Measurements from ENCODE around the gene AUTS2. TPM values are rescaled to one million over a fixed set of nuclear protein-coding genes. Genes with fewer than 3 reads are reported as not detected.

AUTS2 gene
- total RNA-seq, 1 experiment from 2014 or later = 0.11 TPM

GRCh38 chr7:70116244-70116643 lies 518.0 kb downstream of the AUTS2 start:
- no peak for DNase-seq (ENCODE audit: low read depth, low spot score)
- in situ Hi-C loops (cut with HindIII; ENCODE audit: low pct_unique_long_range_greater_than_20kb, low sequenced_read_pairs) = no loop called here

DNA sequence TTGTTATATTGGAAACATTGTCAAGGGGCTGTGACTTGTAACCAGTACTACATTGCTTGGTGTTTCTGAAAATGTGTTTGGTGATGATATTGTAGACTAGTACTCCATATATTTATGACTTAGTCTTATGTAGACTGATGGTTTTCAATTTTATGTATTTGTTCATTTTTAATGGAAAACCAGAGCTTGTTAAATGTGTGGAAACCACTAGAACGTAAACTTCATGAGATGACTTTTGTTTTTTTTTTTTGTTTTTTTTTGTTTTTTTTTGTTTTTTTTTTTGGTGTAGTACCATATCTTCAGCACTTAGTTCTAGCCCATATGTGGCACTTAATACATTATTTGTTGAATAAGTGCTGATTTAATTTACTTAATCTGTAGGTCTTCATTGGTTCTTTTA lies 518.6 kb downstream of the AUTS2 start:
- DNase-seq (ENCODE audit: low read depth, low spot score) = no peak
- in situ Hi-C loops (cut with HindIII; ENCODE audit: low pct_unique_long_range_greater_than_20kb, low sequenced_read_pairs) = no loop called here

- in situ Hi-C loops (cut with HindIII; ENCODE audit: low pct_unique_long_range_greater_than_20kb, low sequenced_read_pairs) = no loop called here
- DNase-seq (ENCODE audit: low read depth, low spot score) = no peak
Measured at GRCh38 chr7:70120851-70121250, 522.6 kb downstream of the AUTS2 start.

- DNase-seq (ENCODE audit: low read depth, low spot score) = no peak
- in situ Hi-C loops (cut with HindIII; ENCODE audit: low pct_unique_long_range_greater_than_20kb, low sequenced_read_pairs) = no loop called here
Measured at GRCh38 chr7:70131817-70132216, 533.5 kb downstream of the AUTS2 start.

DNA sequence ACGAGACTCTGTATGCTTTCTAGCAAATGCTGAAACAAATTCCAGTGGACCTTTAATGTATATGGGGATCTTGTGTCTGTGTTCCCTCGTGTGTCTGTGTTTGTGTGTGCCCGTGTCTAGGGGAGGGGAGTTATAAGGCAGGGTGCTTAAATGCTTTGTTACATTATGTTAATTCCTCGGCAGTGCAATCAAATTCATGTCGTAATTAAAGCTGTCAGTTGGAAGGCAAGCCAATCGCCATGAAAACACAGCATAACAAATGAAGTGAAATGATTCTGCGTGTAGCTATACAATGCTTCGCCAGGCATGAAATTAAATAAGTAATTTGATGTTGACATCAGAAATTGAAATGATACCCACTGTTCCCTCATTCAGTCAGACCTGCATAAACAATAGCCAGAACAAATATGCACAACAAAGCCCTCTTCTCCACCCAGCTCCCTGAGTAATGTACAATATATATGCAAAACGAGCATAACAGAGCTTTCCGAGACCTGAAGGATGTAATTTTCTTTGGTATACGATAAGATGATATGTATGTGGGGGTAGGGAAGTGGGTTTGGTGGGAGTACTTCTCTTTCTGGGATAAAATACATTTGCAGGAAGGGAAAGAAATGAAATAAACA lies 534.1 kb downstream of the AUTS2 start:
- in situ Hi-C loops (cut with HindIII; ENCODE audit: low pct_unique_long_range_greater_than_20kb, low sequenced_read_pairs) = no loop called here
- DNase-seq (ENCODE audit: low read depth, low spot score) = no peak

GRCh38 chr7:70132852-70133690 lies 534.8 kb downstream of the AUTS2 start:
- DNase-seq (ENCODE audit: low read depth, low spot score) = no peak
- in situ Hi-C loops (cut with HindIII; ENCODE audit: low pct_unique_long_range_greater_than_20kb, low sequenced_read_pairs) = no loop called here

DNA sequence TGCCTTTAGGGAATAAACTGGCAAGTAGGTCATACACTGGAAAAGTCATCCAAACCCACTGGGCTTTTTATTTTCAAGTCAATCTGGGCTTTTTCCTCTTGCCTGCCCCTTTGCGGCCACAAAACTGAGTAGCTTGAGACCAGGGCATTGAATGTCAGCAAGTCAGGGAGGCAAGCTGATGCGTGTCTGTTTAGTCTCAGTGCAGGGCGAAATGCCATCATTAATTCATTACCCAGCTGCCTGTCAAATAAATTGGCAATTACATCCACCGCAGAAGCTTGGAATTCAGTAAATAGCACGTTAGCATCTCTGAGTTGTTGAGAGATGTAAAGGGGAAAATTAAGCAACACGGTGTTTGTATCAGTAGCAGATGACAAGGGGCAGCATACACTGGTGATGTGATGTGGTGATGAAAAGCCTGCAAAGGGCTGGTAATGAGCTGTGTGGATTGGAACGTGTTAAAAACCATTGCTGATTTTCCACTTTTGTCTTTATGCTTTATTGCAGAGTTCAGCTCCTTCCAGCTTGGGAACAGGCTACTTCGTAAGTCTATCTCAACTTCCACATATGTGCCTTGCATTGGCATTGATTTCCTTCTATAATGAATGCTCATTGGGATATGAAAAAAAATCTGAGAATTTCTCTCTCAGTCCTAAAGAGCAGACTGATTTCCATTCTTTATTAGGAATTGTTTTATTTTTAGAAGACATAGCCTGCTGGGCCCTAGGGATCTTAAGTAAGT lies 535.9 kb downstream of the AUTS2 start:
- no peak for DNase-seq (ENCODE audit: low read depth, low spot score)
- in situ Hi-C loops (cut with HindIII; ENCODE audit: low pct_unique_long_range_greater_than_20kb, low sequenced_read_pairs) = no loop called here

DNA sequence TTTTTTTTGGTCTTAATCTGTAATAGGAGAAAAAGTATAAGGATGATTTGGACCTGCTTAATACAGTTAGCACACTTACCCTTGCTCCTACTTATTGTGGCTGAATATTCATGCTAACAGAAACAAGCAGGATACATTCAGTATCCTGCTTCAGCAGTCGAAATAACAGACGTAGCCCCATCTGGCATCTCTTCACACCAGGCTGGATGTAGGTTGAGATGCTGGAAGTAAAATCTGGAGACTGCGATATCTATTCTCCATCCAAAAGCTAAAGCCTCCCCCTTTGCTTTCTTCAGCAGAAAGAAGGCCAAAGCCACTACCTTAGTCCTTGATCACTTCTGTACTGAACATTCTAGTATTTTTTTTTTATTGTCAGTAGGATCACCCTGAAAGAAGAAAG lies 537.4 kb downstream of the AUTS2 start:
- in situ Hi-C loops (cut with HindIII; ENCODE audit: low pct_unique_long_range_greater_than_20kb, low sequenced_read_pairs) = no loop called here
- DNase-seq (ENCODE audit: low read depth, low spot score) = no peak

GRCh38 chr7:70137126-70137525 lies 538.9 kb downstream of the AUTS2 start:
- DNase-seq (ENCODE audit: low read depth, low spot score) = no peak
- in situ Hi-C loops (cut with HindIII; ENCODE audit: low pct_unique_long_range_greater_than_20kb, low sequenced_read_pairs) = no loop called here

DNA sequence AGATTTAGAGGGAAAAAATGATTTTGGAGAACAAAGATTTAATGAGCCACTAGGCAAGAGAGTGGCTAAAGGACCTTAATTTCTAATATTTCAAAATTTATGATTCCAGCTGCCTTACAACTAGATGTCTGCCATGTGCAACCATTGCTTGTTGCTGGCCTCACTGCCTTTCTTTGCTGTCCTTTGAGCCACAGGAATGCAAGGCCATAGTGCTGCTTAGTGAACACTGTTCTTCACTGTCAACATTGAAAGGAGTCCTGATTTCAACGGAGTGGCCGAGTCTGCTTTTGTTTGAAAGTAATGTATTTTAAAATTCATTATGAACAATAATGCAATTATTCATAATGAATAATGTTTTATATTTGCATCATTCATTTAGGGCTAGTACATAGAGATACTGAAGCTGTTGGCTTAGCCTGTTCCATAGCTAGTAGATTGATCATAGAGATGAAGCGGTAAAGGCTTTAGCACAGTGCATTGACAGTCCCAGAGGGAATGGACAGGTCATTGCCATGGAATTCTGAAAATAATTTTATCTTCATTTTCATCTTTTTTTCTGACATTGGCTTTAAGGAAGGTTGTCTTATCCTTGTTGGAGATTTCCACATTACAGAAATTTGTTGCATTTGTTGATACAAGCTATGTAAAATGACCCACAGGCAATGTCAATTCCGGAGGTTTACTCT lies 544.1 kb downstream of the AUTS2 start:
- DNase-seq (ENCODE audit: low read depth, low spot score) = no peak
- in situ Hi-C loops (cut with HindIII; ENCODE audit: low pct_unique_long_range_greater_than_20kb, low sequenced_read_pairs) = no loop called here

DNA sequence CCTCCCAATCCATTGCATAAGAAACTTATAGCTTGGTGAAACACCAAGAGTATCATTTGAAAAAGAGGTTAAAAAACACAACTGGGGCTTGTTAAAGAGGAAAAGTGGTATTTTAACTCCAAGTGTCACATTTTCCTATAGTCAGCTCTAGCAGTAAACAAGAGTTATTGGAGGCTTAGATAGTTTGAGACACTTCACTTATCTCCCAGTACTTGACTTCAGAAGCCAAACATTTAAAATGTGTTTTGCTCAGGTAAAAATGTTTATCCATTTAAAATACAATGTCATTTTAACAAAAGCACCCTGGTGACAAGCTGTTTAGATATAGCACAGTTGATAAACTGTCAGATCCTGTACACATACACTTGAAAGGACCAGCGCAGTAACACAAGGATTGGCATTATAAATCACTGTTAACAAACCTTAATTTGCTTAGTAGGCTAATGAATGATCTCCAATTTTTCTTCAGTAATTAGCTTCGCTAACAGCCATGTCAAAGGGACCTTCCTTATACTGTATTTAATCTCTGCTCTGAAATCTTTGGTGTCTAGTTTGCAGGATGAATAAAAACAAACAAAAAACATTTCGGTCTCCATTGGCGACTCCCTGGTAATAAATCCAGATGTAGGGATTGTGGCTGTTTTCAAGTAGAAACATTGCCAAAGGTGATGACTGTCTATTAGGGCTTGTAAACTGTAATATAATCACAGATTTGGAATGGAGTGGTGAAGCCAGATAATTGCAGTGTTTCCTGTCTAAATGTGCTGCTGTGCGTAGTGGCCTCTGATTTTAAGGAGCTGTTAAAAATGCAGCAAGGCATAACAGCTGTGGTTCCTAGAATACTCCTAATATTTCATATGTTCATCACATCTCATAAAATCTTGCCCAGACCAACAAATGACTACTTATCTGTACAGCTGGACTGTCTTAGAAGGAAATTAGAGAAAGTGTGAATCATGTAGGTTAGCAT lies 545.1 kb downstream of the AUTS2 start:
- DNase-seq (ENCODE audit: low read depth, low spot score) = no peak
- in situ Hi-C loops (cut with HindIII; ENCODE audit: low pct_unique_long_range_greater_than_20kb, low sequenced_read_pairs) = no loop called here

DNA sequence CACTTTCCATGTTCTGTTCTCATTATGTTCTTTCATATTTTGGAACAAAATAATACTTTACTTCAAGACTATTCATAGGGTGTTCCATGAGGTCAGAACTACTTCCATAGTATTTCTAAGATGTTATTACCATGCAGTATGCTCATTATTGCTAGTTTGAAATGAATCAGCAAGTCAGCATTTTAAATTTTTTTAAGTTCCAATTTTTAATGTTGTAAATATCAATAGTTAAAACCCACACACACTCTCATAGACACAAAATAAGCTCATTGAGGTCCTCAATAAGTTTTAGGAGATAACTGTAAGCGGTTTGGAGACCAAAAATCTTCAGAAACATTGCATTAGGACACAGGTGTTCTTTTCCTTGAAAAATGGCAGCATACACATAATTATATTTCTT lies 550.7 kb downstream of the AUTS2 start:
- in situ Hi-C loops (cut with HindIII; ENCODE audit: low pct_unique_long_range_greater_than_20kb, low sequenced_read_pairs) = no loop called here
- no peak for DNase-seq (ENCODE audit: low read depth, low spot score)

GRCh38 chr7:70152313-70152712 lies 554.0 kb downstream of the AUTS2 start:
- in situ Hi-C loops (cut with HindIII; ENCODE audit: low pct_unique_long_range_greater_than_20kb, low sequenced_read_pairs) = no loop called here
- DNase-seq (ENCODE audit: low read depth, low spot score) = no peak

DNA sequence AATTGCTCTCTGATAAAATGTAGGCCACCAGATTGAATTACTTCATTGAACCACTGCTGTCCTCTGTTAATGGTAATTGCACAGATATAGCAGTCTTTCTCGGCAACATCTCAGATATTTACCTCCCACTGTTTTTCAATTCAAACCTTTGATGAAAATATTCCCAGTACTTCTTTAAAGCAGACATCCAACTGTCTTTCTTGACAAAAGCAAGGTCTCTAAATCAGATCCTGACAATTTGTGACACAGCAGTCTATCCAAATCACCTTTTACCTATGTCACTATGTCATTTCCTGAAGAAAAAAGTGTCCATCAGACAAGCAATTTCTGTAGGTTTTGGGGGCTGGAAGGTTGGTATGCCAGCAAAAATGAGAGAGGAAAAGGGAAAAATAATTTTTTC lies 555.7 kb downstream of the AUTS2 start:
- DNase-seq (ENCODE audit: low read depth, low spot score) = no peak
- in situ Hi-C loops (cut with HindIII; ENCODE audit: low pct_unique_long_range_greater_than_20kb, low sequenced_read_pairs) = no loop called here

GRCh38 chr7:70154521-70155180 lies 556.4 kb downstream of the AUTS2 start:
- in situ Hi-C loops (cut with HindIII; ENCODE audit: low pct_unique_long_range_greater_than_20kb, low sequenced_read_pairs) = no loop called here
- DNase-seq (ENCODE audit: low read depth, low spot score) = no peak

- DNase-seq (ENCODE audit: low read depth, low spot score) = no peak
- in situ Hi-C loops (cut with HindIII; ENCODE audit: low pct_unique_long_range_greater_than_20kb, low sequenced_read_pairs) = no loop called here
Measured at GRCh38 chr7:70156057-70156456, 557.8 kb downstream of the AUTS2 start.

DNA sequence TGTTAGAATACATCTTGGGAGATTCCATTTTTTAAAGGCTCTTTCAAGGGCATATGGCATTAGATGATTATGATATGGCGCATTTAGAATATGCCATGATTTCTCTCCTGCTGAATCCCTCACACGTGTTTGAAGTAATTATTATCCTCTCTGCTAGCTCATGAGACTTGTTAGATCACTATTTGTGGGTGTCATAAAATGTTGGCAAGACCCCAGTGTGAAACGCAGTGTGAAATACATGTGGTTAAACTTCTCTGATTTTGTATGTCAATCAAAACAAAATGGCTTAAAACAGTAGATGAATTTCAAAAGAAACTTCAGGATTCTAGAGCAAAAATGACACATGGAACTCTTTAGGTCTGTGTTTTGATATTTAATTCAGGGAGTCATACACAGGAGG lies 560.8 kb downstream of the AUTS2 start:
- DNase-seq (ENCODE audit: low read depth, low spot score) = no peak
- in situ Hi-C loops (cut with HindIII; ENCODE audit: low pct_unique_long_range_greater_than_20kb, low sequenced_read_pairs) = no loop called here
